Measurements from ENCODE around the gene FOSB. TPM values are rescaled to one million over a fixed set of nuclear protein-coding genes. Genes with fewer than 3 reads are reported as not detected.

The FOSB gene
- total RNA-seq, 1 experiment from 2014 or later: 1.7 TPM

GRCh38 chr19:45497791-45498190 lies 30.0 kb downstream of the FOSB start:
- no peak overlapping the region for H3K4ac ChIP-seq (ENCODE audit: low read depth, low read length)

More at GRCh38 chr19:45497791-45498190, 30.0 kb downstream of the FOSB start:
- Histone ChIP-seq H3K56ac (ENCODE audit: insufficient read length, low read depth, low read length) (no peak overlapping the region), H3K79me2 (ENCODE audit: insufficient read depth, low read length) (no peaks in the 10 kb centered on the region), H3K27ac (ENCODE audit: insufficient read length, low read depth, low read length) (no peak overlapping the region), H3K9me3 (ENCODE audit: control insufficient read depth, low read depth, low read length) (no peaks in the 10 kb centered on the region), H3K23ac (ENCODE audit: insufficient read length, low read depth, low read length) (no peak overlapping the region), H2BK20ac (ENCODE audit: low read depth, low read length, poor library complexity, severe bottlenecking) (no peak overlapping the region), H3K27me3 (ENCODE audit: insufficient read depth, low read length) (no peaks in the 10 kb centered on the region; the same call in 1 of the 2 replicates), H4K20me1 (ENCODE audit: control insufficient read depth, insufficient read depth, insufficient read length) (no peaks in the 10 kb centered on the region), H3K23me2 (ENCODE audit: insufficient read length, low read depth, low read length, poor library complexity, severe bottlenecking) (peaks cover 20% of the 10 kb centered on the region), H2BK5ac (ENCODE audit: insufficient read length, low read length) (no peak overlapping the region), H4K8ac (replicated peaks; ENCODE audit: insufficient read length, low read depth, low read length) (no peak overlapping the region), H3K4me2 (ENCODE audit: insufficient read depth, insufficient read length, low read length) (peak overlapping the region; percentile 82), H3K9ac (ENCODE audit: extremely low read depth, insufficient read length, low read length) (no peak overlapping the region), H2BK15ac (ENCODE audit: low read depth, low read length) (no peak overlapping the region), H3K14ac (ENCODE audit: insufficient read depth, low read length) (no peak overlapping the region), H2AFZ (ENCODE audit: low read length) (no peak overlapping the region), H3T11ph (ENCODE audit: low read length) (no peak overlapping the region), H4K91ac (ENCODE audit: insufficient read length, low read depth, low read length) (no peak overlapping the region), H2AK5ac (ENCODE audit: insufficient read length, low read length) (no peak overlapping the region), H3K79me1 (ENCODE audit: insufficient read depth, low read depth, low read length, poor library complexity, severe bottlenecking) (no peaks in the 10 kb centered on the region), H2BK120ac (ENCODE audit: low read depth, low read length, poor library complexity, severe bottlenecking) (no peak overlapping the region), H3K4me1 (ENCODE audit: insufficient read depth, low read length) (peaks cover 4% of the 10 kb centered on the region; the same call in 1 of the 2 replicates), H3K18ac (ENCODE audit: insufficient read length, low read depth, low read length) (no peak overlapping the region), H4K5ac (ENCODE audit: insufficient read length, low read depth, low read length) (no peak overlapping the region), H2BK12ac (ENCODE audit: insufficient read length, low read depth, low read length) (no peak overlapping the region)
- 0 out of 7 replicates have a peak overlapping the region, but pooled peaks of 1 of the 3 experiments have one; percentile 16 for H3K27ac Mint-ChIP-seq
- peak overlapping the region; percentile 57 to 84 for H3K4me3 Mint-ChIP-seq
- peaks cover 33% of the 10 kb centered on the region for H3K27me3 Mint-ChIP-seq (ENCODE audit: low read depth)
- H3K9me3 Mint-ChIP-seq: no peaks in the 10 kb centered on the region; a peak in 2 of 5 replicates
- TF ChIP-seq CTCF (conservative IDR thresholded peaks at IDR 0.05): no peak
- peak; percentile 57 for DNase-seq
- H3K4me1 Mint-ChIP-seq: peaks cover 37 to 56% of the 10 kb centered on the region in 2 experiments
- peaks cover 0 to 7% (median 6%) of the 10 kb centered on the region in 3 experiments; a peak in 6 of 7 replicates for H3K36me3 Mint-ChIP-seq (ENCODE audit: insufficient read depth in 1 of 3, low read depth in 3 of 3)
- no CpG with 5 or more reads among the region's 16 CpGs for WGBS (ENCODE audit: extremely low coverage, insufficient read length, low lambda C conversion rate)

Measured in H9 (cell line).